NCI-H1105 (cell line): ENCODE results near the gene EPB41L1.

Experiments
- DNase-seq: peaks from one replicate; lab custom pipeline; 2025; lab: John Stamatoyannopoulos, UW

EPB41L1 gene

DNA sequence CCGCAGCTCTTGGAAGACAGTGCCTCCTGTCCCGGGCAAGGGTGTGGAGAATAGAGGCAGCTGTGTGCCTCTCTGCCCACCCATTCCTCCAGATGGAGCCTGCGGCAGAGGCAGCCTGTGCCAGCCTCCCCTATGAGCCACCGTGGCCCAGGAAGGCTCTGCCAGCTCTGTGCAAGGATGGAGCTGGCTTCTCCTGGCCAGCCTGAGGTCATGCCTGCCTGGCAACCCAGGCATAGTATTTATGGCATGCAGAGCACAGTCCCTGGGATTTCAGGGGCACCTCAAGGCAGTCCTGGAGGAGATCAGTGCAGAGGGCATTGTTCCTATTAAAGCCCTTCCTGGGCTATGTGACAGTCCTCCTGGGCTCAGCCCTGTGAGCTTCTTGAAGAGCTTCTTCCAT lies 1.5 kb downstream of the EPB41L1 start:
- DNase-seq, result no peak

DNA sequence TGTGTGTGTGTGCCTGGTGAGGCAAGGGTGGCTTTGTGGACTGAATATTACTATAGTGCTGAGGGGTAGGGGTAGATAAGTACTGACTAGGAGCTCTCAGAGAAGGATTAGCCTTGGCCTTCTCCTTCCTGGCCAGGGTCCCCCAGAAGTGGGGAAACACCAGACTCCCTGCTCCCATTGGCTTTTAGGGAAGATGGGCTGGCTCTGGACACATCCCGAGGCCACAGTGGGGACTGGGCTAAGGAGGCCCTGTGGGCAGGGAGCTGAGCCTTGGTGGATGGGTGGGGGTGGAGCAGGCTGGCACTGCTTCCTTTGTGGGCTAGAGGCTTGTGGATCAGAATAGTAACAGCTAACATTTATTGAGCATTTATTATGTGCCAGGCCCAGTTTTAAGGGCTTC lies 3.1 kb downstream of the EPB41L1 start:
- DNase-seq, result no peak

DNA sequence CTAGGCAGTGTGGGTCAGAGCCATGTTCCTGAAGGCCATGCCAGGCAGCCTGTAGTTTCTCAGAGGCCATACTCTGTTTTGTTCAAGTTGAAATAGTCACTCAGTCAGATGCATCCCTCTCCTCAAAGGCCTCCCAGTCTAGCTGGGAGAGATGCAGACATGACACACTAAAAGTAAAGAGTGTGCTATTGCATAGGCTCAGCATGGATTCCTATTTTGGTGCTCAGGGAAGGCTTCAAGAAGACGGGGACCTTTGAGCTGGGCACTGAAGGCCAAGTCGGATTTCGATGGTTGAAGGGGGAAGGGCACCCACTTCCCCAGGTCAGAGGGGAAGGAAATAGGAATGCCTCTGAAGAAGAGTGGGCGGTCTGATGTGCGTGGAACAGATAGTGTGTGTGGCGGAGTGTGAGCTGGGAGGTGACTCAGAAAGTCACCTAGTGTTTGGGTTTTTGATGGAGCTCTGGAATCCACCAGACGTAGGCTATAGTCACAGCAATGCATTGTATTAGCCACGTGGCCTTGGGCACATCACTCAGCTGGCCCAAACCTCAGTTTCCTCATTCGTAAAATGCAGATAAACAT lies 3.7 kb downstream of the EPB41L1 start:
- DNase-seq, result no peak

DNA sequence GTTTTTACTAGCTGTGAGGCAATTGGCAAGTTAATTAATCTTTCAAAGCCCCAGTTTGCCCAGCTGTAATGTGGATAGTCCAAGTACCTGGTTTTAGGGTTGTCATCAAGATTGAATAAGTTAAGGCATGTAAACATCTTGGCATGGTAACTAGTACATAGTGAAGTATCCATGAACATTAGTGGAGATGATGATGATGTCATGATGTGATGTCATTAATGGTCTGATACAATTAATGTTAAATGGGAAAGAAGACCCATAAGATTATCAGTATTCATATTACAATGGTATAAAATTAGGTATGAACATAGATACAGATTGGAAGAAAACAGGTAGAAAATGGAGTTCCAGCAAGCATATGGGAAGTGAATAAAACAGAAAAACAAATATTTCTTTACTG lies 5.3 kb downstream of the EPB41L1 start:
- DNase-seq, result no peak

- DNase-seq, result peak; percentile 50
These were observed 7.9 kb downstream of the EPB41L1 start for GRCh38 chr20:36162272-36162966.

DNA sequence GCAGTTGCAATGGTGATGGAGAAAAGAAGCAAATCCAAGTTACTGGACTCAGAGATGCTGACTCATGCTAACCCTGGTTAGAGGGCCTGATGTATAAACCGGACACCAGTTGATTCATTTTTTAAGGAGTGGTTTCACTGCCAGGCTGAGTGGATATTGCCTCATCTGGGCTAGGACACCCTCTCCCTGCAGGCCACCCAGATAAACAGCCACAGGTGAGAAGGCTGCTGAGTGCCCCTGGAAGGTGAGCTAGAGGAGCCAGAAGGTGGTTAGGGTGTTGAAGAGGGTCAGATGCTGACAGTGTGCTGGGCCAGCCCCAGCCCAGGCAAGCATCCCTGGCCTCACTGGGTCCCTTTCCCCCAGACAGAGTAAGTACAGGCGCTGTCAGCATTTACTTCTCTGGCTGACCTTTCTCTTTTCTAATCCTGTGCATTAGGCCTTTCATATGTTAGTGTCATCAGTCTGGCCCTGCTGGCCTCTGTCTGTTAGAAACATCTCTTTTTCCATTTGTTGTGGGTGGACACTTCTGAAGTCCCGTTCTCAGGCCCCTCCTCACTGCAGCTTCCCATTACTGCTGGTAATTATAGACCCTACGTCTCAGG lies 13.5 kb downstream of the EPB41L1 start:
- DNase-seq, result no peak

GRCh38 chr20:36170542-36171215 lies 16.1 kb downstream of the EPB41L1 start:
- DNase-seq, result no peak

DNA sequence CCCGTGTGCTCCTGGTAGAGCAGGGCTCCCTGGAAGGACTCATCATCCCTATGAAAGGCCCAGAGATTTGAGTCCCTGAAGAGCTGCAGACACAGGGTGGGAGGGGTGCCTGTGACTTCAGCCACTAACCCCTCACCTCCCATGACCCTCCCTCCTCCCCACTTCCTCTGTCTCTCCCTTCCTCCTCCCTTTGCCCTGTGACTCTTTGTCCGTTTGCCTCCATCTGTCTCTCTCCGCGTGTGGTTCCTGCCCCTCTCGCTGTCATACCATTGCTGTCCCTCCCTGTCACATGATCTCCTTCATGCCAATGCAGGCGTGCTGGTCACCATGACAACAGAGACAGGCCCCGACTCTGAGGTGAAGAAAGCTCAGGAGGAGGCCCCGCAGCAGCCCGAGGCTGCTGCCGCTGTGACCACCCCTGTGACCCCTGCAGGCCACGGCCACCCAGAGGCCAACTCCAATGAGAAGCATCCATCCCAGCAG lies 19.0 kb downstream of the EPB41L1 start:
- DNase-seq, result no peak

DNA sequence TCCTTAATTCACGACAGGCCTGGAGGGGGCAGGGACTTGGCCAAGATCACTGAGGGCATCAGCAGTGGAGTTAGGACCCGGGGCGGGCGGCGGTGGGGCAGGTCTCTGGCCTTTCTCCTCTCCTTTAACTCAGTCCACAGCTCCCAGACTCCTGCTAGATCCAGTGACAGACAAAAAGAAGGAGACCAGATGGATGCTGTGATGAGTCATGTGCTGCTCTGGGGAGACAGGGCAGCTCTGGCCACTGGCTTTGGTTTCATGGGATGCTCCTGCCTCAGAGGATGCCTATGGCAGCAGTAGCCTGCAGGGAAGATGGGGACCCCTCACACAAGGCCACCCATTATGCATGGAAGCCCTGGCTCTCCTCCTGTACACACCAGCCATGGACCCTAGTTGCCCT lies 20.5 kb downstream of the EPB41L1 start:
- DNase-seq, result no peak

DNA sequence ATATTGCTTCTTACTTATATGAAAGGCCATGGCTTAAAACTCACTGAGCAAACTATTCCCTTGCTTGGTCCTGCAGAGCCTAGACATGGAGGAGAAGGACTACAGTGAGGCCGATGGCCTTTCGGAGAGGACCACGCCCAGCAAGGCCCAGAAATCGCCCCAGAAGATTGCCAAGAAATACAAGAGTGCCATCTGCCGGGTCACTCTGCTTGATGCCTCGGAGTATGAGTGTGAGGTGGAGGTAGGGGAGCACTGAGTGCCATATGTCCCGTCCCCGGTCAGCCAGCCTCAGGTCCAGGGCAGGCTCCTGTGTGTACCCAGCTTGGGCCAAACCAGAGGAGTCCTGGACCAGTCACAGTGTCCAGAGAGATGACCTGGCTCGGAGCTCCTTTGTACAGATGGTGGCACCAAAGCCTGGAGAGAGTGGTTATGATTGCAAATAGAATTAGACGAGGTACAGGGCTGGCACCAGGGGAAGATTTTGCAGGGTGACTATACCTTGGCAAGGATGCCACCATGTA lies 21.0 kb downstream of the EPB41L1 start:
- no peak for DNase-seq

GRCh38 chr20:36177716-36178115 lies 23.2 kb downstream of the EPB41L1 start:
- no peak for DNase-seq

DNA sequence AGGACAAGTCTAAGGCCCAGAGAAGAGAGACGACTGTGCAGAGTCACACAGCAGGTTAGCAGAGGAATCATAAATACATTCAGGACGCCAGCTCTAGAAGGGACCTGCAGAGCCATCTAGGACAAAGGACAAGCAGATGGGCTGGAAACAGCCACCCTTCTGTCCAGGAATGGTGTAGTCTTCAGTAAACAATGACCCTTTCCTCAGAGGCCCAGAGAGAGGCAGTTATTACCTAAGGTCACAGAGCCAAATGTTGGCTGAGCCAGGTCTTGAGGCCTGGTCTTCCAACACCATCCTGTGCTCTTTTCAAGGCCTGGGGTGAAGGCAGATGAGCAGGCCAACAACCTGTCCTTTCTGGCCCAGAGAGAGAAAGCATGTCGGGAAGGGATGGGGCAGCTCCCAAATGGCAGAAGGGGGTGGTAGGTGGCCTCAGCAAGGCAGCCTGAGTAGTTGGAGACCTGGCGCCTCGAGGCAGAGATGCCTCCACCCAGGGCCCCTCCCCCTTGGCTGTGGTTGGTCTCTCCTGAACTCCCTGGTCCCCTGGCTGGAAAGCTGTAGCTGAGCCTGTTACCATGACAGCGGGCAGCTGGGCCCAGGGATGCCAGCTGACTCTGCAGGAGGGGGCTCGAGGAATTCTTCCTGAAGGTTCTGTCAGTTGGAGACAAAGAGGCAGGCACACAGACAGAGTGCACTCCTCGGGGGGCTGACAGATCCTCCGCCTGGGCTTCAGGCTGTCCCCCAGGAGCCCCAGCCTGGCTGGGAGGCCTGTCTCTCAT lies 24.8 kb downstream of the EPB41L1 start:
- peak; percentile 38 for DNase-seq

- no peak for DNase-seq
These were observed 25.8 kb downstream of the EPB41L1 start for GRCh38 chr20:36180323-36180722.

- DNase-seq, result no peak
These were observed 27.5 kb downstream of the EPB41L1 start for GRCh38 chr20:36181934-36182603.

GRCh38 chr20:36182604-36183154 lies 28.1 kb downstream of the EPB41L1 start:
- DNase-seq, result no peak

- DNase-seq, result no peak
These were observed 28.8 kb downstream of the EPB41L1 start for GRCh38 chr20:36183155-36183944.

DNA sequence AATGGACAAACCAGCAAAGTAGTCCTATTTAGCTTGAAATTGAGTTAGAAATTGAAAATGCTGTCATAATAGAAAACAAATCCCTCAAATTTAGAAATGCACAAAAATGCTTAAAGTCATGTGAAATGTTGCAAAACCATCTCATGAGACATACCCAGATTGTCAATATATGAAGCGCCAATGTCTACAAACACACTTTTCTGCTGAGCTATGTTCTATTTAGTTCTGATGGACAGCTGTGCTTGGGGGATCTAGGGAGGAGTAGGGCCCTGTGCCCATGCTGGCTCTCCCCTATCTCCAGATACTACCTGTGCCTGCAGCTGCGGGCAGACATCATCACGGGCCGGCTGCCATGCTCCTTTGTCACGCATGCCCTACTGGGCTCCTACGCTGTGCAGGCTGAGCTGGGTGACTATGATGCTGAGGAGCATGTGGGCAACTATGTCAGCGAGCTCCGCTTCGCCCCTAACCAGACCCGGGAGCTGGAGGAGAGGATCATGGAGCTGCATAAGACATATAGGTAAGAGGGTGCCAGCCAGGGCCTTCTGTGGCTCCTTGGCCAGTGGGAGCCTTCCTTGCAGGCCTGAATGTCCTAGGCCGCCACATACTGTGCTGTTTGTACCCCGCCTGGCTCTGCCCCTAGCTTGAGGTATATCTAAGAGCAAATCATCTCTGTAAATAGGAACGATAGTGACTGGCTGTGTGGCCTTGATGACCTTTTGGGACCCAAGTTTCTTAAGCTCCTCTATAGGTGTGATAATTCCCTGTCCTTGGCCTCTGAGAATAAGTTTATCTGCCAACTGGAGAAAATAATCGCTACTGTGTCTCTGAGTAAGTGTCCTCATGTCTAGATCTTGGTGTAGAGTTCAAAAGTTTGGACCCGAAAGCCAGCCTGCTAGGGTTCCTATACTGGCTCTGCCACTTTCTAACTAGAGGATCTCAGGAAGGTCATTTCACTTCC lies 30.6 kb downstream of the EPB41L1 start:
- no peak for DNase-seq

- no peak for DNase-seq
These were observed 39.6 kb downstream of the EPB41L1 start for GRCh38 chr20:36193977-36194712.
